ENCODE results near the gene ADAMTSL1.
A peak's percentile ranks its signal among the peaks of the same experiment; 100 is the strongest.
"Not testable (repeated sequence)": the region's sequence is repeated elsewhere in the genome, so short reads cannot be mapped to it uniquely, and the experiment has no call there.

ADAMTSL1 gene

DNA sequence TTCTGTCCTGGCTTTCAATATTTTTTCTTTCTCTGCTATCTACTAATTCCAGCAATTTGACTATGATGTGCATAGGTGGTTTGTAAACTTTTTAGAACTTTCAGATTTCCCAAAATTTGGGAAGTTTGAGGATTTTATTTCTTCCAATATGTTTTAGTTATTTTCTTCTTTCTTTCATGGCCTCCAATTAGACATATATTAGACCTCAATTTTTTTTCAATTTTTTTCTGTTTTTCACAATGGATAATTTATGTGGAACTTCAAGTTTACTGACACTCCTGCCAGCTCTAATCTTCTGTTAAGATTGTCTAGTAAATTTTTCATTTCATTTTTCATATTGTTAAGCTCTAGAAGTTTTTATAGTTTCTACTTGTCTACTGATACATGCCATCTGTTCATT is 395.8 kb downstream of the ADAMTSL1 start:
- TF ChIP-seq CTCF (IDR thresholded peaks at IDR 0.05; ENCODE audit: low read depth, low read length, missing control alignments) = no peak
- H3K4me3 ChIP-seq (ENCODE audit: low read depth, low read length) = no peak overlapping the region
- in situ Hi-C loops (cut with HindIII; ENCODE audit: low sequenced_read_pairs) = no loop called here

GRCh38 chr9:18874069-18874468 is 400.1 kb downstream of the ADAMTSL1 start:
- TF ChIP-seq CTCF (IDR thresholded peaks at IDR 0.05; ENCODE audit: low read depth, low read length, missing control alignments) = no peak
- no peak for DNase-seq (ENCODE audit: low read depth)
- H3K4me3 ChIP-seq (ENCODE audit: low read depth, low read length) = no peak overlapping the region
- in situ Hi-C loops (cut with HindIII; ENCODE audit: low sequenced_read_pairs) = no loop called here

More for the DNA sequence above, 395.8 kb downstream of the ADAMTSL1 start:
- DNase-seq (ENCODE audit: low read depth) = no peak

- H3K4me3 ChIP-seq (ENCODE audit: low read depth, low read length); DNase-seq (ENCODE audit: low read depth); in situ Hi-C loops (cut with HindIII; ENCODE audit: low sequenced_read_pairs): not testable (repeated sequence)
These were observed 401.0 kb downstream of the ADAMTSL1 start for GRCh38 chr9:18874990-18875389.

DNA sequence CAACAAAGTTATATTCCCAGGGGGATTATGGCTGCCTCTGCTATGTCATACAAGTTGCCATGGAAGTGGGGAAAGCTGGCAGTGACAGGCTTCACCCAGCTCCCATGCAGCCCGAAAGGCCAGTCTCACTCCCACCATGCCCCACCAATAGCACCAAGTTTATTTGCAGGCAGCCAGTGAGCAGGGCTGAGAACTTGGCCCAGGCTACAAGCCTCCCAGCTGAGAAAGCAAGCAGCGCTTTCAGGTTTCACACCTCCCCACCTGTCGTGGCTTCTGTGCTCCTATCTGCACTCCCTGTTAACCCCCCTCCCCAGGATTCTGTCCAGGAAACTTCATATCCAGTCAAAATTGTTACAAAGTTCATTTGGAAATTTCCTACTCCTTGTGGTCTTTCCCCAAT is 404.0 kb downstream of the ADAMTSL1 start:
- TF ChIP-seq CTCF (IDR thresholded peaks at IDR 0.05; ENCODE audit: low read depth, low read length, missing control alignments) = no peak
- in situ Hi-C loops (cut with HindIII; ENCODE audit: low sequenced_read_pairs) = no loop called here
- H3K4me3 ChIP-seq (ENCODE audit: low read depth, low read length) = no peak overlapping the region
- DNase-seq (ENCODE audit: low read depth) = no peak

GRCh38 chr9:18881758-18882157 is 407.8 kb downstream of the ADAMTSL1 start:
- no peak overlapping the region for H3K4me3 ChIP-seq (ENCODE audit: low read depth, low read length)
- no peak for DNase-seq (ENCODE audit: low read depth)
- in situ Hi-C loops (cut with HindIII; ENCODE audit: low sequenced_read_pairs) = no loop called here
- no peak for TF ChIP-seq CTCF (IDR thresholded peaks at IDR 0.05; ENCODE audit: low read depth, low read length, missing control alignments)

- TF ChIP-seq CTCF (IDR thresholded peaks at IDR 0.05; ENCODE audit: low read depth, low read length, missing control alignments) = no peak
- no peak overlapping the region for H3K4me3 ChIP-seq (ENCODE audit: low read depth, low read length)
- no peak for DNase-seq (ENCODE audit: low read depth)
- in situ Hi-C loops (cut with HindIII; ENCODE audit: low sequenced_read_pairs) = no loop called here
These were observed 413.6 kb downstream of the ADAMTSL1 start for GRCh38 chr9:18887546-18887945.

- no peak for TF ChIP-seq CTCF (IDR thresholded peaks at IDR 0.05; ENCODE audit: low read depth, low read length, missing control alignments)
- in situ Hi-C loops (cut with HindIII; ENCODE audit: low sequenced_read_pairs) = no loop called here
These were observed 414.3 kb downstream of the ADAMTSL1 start for GRCh38 chr9:18888290-18888689.

More at GRCh38 chr9:18888290-18888689, 414.3 kb downstream of the ADAMTSL1 start:
- H3K4me3 ChIP-seq (ENCODE audit: low read depth, low read length) = no peak overlapping the region
- peak; percentile 49 for DNase-seq (ENCODE audit: low read depth)
